GM23338 (cell line): ENCODE data around the gene L2HGDH. TPM values are rescaled to one million over a fixed set of nuclear protein-coding genes. Genes with fewer than 3 reads are reported as not detected.
"Not testable (repeated sequence)": the region's sequence is repeated elsewhere in the genome, so short reads cannot be mapped to it uniquely, and the experiment has no call there.

ENCODE experiments used
- ATAC-seq: fragments of 200-7000 bp; cut with Tn5 transposase; 3 replicates; pipeline ENCODE4 v1.9.1; 2020
- DNase-seq: peaks from one replicate; pipeline ENCODE4 v3.0.0-alpha.2; 2015; ENCODE audit warnings: low spot score
- H2AFZ ChIP-seq: fragments of 200-600 bp; sonication (generic); 2 replicates; pipeline ENCODE4 v1.8.0; 2016; ENCODE audit warnings: antibody characterized with exemption, mild to moderate bottlenecking, moderate library complexity
- H3F3A ChIP-seq: fragments of 200-600 bp; sonication (generic); replicated peaks from 2 replicates; pipeline ENCODE4 v1.8.0; 2017; ENCODE audit warnings: antibody characterized with exemption, mixed run types, low read depth
- H3K27ac ChIP-seq: fragments of 200-600 bp; sonication (generic); 2 replicates; pipeline ENCODE4 v1.6.1; 2016; ENCODE audit warnings: low read depth
- H3K27me3 ChIP-seq: fragments of 200-600 bp; sonication (generic); 2 replicates; pipeline ENCODE4 v1.8.0; 2016; ENCODE audit warnings: mild to moderate bottlenecking, mixed run types, moderate library complexity; ENCODE audit not compliant: insufficient read depth
- H3K36me3 ChIP-seq: fragments of 200-600 bp; sonication (generic); 2 replicates; pipeline ENCODE4 v1.8.0; 2016; ENCODE audit warnings: mild to moderate bottlenecking; ENCODE audit not compliant: insufficient read depth
- H3K4me1 ChIP-seq: fragments of 200-600 bp; sonication (generic); 2 replicates; pipeline ENCODE4 v1.8.0; 2016; ENCODE audit warnings: mild to moderate bottlenecking, moderate library complexity; ENCODE audit not compliant: insufficient read depth
- H3K4me2 ChIP-seq: fragments of 200-600 bp; sonication (generic); 2 replicates; pipeline ENCODE4 v1.7.1; 2017; ENCODE audit warnings: mixed run types
- H3K4me3 ChIP-seq: fragments of 200-600 bp; sonication (generic); 2 replicates; pipeline ENCODE4 v1.6.1; 2016; ENCODE audit warnings: mixed run types
- H3K79me2 ChIP-seq: fragments of 200-600 bp; sonication (generic); replicated peaks from 2 replicates; pipeline ENCODE4 v1.8.0; 2017; ENCODE audit warnings: mild to moderate bottlenecking; ENCODE audit not compliant: insufficient read depth
- H3K9me2 ChIP-seq: fragments of 200-600 bp; sonication (generic); 2 replicates; pipeline ENCODE4 v1.8.0; 2017; ENCODE audit not compliant: insufficient read depth
- H4K20me1 ChIP-seq: fragments of 200-600 bp; sonication (generic); replicated peaks from 2 replicates; pipeline ENCODE4 v1.8.0; 2017; ENCODE audit warnings: mild to moderate bottlenecking; ENCODE audit not compliant: insufficient read depth
- H3K27ac Mint-ChIP-seq: 2 replicates; pipeline ENCODE4 v1.8.0; 2020; ENCODE audit warnings: inconsistent platforms, mild to moderate bottlenecking, moderate library complexity, mixed read lengths
- H3K27me3 Mint-ChIP-seq: 3 replicates; pipeline ENCODE4 v1.8.0; 2022; ENCODE audit warnings: low read depth, mild to moderate bottlenecking, moderate library complexity, mixed read lengths, inconsistent platforms; ENCODE audit not compliant: insufficient read depth, poor library complexity
- H3K36me3 Mint-ChIP-seq: 3 replicates; pipeline ENCODE4 v1.8.0; 2021; ENCODE audit warnings: low read depth, mild to moderate bottlenecking, inconsistent platforms, moderate library complexity, mixed read lengths
- H3K4me1 Mint-ChIP-seq: 3 replicates; pipeline ENCODE4 v1.8.0; 2020; ENCODE audit warnings: mild to moderate bottlenecking, inconsistent platforms, mixed read lengths
- H3K4me3 Mint-ChIP-seq: 3 replicates; pipeline ENCODE4 v1.8.0; 2021; ENCODE audit warnings: moderate library complexity, mild to moderate bottlenecking, inconsistent platforms, mixed read lengths
- H3K9me3 Mint-ChIP-seq: 3 replicates; pipeline ENCODE4 v1.8.0; 2020; ENCODE audit warnings: moderate library complexity, mild to moderate bottlenecking, inconsistent platforms, mixed read lengths
- CREB1 ChIP-seq: fragments of 250-450 bp; sonication (Bioruptor Pico); IDR thresholded peaks from 2 replicates; pipeline ENCODE4 v1.5.0; 2020; ENCODE audit warnings: low read depth, mild to moderate bottlenecking, moderate library complexity
- EZH2 ChIP-seq: fragments of 200-600 bp; sonication (generic); IDR thresholded peaks from one replicate; pipeline ENCODE4 v1.8.0; 2017; ENCODE audit warnings: antibody characterized with exemption, mild to moderate bottlenecking, low read depth; ENCODE audit not compliant: unreplicated experiment
- NANOG ChIP-seq: IDR thresholded peaks from 2 replicates; pipeline ENCODE4 v1.6.1; 2016; ENCODE audit warnings: antibody characterized with exemption, borderline replicate concordance
- POLR2AphosphoS5 ChIP-seq: IDR thresholded peaks from 2 replicates; pipeline ENCODE4 v1.6.1; 2016; ENCODE audit warnings: antibody characterized with exemption, low read depth
- ZNF114 ChIP-seq: fragments of 250-450 bp; sonication (Bioruptor Pico); IDR thresholded peaks from 2 replicates; pipeline ENCODE4 v1.5.0; 2020; ENCODE audit warnings: mild to moderate bottlenecking, moderate library complexity
- ZNF462 ChIP-seq: fragments of 250-450 bp; sonication (Bioruptor Pico); IDR thresholded peaks from 2 replicates; pipeline ENCODE4 v1.5.0; 2020; ENCODE audit warnings: mild to moderate bottlenecking, moderate library complexity
- polyA plus RNA-seq: library from polyadenylated mRNA; unstranded; fragments of >200 nt; fragmentation: Nextera tagmentation; extraction: Ambion mirVana; gene quantifications from 2 replicates; pipeline ENCODE4 v1.2.1, GENCODE V29; 2016
- total RNA-seq: library from RNA; depleted of rRNA; stranded (reverse); fragments of >200 nt; shearing (Covaris generic); gene quantifications from 2 replicates; pipeline ENCODE4 v1.2.3, GENCODE V29; 2014
- TF ChIP-seq, protein P1 (sequence below): IDR thresholded peaks from one replicate; pipeline ENCODE4 v1.6.1; 2018; ENCODE audit warnings: antibody characterized with exemption; ENCODE audit not compliant: unreplicated experiment

L2HGDH gene
- total and polyA plus RNA-seq, 2 experiments from 2014 or later: 13.5 to 28.5 TPM

DNA sequence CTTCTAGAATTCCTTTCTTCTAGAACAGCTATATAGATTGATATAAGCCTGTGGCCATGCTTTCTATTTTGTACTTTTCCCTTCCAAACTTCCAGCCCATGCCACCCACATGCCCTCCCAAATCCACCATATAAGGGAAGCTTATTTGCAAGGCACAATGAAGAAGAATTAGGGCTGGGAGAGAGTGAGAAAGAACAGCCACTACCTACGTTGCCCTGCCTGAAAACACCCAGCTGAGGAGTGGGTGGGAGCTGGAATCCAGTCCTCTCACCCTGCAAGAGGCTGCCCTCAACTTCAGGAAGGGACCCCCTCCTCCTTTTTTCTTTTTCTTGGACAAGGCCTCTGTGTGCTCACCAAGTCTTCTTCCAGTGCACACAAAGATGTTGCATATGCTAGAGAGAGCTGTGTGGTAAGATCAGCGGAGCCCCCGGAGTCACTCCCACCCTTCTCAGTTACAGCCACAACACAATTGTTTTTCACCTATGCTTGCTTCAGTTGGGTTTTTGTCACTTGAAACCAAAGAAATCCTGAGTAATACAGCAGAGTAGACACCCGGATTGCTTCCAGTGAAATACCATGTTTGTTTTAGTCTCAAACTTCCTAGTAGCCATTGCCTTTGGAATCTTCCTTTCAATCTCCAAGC is 45.8 kb upstream of the L2HGDH start (continued):
- no peak for TF ChIP-seq ZNF462 (CRISPR knock-in tag)
- TF ChIP-seq POLR2AphosphoS5: no peak
- no peak for TF ChIP-seq ZNF114 (CRISPR knock-in tag)
- no peak for TF ChIP-seq NANOG

- Histone ChIP-seq H3F3A (no peaks in the 10 kb centered on the region), H3K9me2 (no peaks in the 10 kb centered on the region), H3K36me3 (no peaks in the 10 kb centered on the region), H4K20me1 (no peaks in the 10 kb centered on the region), H3K27me3 (no peaks in the 10 kb centered on the region), H3K4me2 (no peak overlapping the region), H3K4me1 (no peaks in the 10 kb centered on the region), H3K27ac (no peak overlapping the region), H3K4me3 (no peak overlapping the region), H2AFZ (no peak overlapping the region; the same call in 1 of the 2 replicates), H3K79me2 (no peaks in the 10 kb centered on the region)
- TF ChIP-seq, protein P1, sequence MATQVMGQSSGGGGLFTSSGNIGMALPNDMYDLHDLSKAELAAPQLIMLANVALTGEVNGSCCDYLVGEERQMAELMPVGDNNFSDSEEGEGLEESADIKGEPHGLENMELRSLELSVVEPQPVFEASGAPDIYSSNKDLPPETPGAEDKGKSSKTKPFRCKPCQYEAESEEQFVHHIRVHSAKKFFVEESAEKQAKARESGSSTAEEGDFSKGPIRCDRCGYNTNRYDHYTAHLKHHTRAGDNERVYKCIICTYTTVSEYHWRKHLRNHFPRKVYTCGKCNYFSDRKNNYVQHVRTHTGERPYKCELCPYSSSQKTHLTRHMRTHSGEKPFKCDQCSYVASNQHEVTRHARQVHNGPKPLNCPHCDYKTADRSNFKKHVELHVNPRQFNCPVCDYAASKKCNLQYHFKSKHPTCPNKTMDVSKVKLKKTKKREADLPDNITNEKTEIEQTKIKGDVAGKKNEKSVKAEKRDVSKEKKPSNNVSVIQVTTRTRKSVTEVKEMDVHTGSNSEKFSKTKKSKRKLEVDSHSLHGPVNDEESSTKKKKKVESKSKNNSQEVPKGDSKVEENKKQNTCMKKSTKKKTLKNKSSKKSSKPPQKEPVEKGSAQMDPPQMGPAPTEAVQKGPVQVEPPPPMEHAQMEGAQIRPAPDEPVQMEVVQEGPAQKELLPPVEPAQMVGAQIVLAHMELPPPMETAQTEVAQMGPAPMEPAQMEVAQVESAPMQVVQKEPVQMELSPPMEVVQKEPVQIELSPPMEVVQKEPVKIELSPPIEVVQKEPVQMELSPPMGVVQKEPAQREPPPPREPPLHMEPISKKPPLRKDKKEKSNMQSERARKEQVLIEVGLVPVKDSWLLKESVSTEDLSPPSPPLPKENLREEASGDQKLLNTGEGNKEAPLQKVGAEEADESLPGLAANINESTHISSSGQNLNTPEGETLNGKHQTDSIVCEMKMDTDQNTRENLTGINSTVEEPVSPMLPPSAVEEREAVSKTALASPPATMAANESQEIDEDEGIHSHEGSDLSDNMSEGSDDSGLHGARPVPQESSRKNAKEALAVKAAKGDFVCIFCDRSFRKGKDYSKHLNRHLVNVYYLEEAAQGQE: no peak
- TF ChIP-seq EZH2 (no peak), CREB1 (no peak)
- peaks cover 4% of the 10 kb centered on the region for H3K27me3 Mint-ChIP-seq
- no peak for DNase-seq
- H3K9me3 Mint-ChIP-seq: no peaks in the 10 kb centered on the region
- no peaks in the 10 kb centered on the region for H3K36me3 Mint-ChIP-seq
- no peak overlapping the region for H3K27ac Mint-ChIP-seq
- no peak overlapping the region for H3K4me3 Mint-ChIP-seq
- ATAC-seq: no peak
- H3K4me1 Mint-ChIP-seq: no peaks in the 10 kb centered on the region; the same call in 1 of the 3 replicates
Measured at GRCh38 chr14:50357124-50357523, 45.1 kb upstream of the L2HGDH start.

DNA sequence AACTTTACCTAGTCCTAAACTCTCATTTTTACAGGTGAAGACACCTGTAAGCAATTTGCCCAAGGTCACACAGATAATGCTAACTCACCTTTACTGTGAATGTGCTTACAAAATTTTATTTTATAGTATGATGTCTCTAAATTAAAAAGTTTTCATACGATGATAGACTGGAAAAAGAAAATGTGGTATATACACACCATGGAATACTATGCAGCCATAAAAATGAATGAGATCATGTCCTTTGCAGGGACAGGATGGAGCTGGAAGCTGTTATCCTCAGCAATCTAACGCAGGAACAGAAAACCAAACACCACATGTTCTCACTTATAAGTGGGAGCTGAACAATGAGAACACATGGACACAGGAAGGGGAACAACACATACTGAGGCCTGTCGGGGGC is 44.3 kb upstream of the L2HGDH start:
- H3K4me1 ChIP-seq: not testable (repeated sequence)

More for the DNA sequence above, 44.3 kb upstream of the L2HGDH start:
- not testable (repeated sequence) for H3K9me2 ChIP-seq, H3K4me1 Mint-ChIP-seq, H3K36me3 Mint-ChIP-seq, H3K27ac ChIP-seq, H3K4me3 ChIP-seq, H3K79me2 ChIP-seq, H3F3A ChIP-seq, H2AFZ ChIP-seq, H3K4me3 Mint-ChIP-seq, ATAC-seq, H3K27me3 ChIP-seq, H3K27me3 Mint-ChIP-seq, H3K27ac Mint-ChIP-seq, H3K9me3 Mint-ChIP-seq, H3K4me2 ChIP-seq, DNase-seq, H3K36me3 ChIP-seq, H4K20me1 ChIP-seq
